ENCODE data around the gene RNU5B-1.

- no peak for TF ChIP-seq CTCF (IDR thresholded peaks at IDR 0.05; ENCODE audit: insufficient read depth, low read length, poor library complexity, severe bottlenecking)
- TF ChIP-seq EZH2phosphoT487 (conservative IDR thresholded peaks at IDR 0.05; ENCODE audit: low read length) = no peak
Measured at GRCh38 chr15:65266469-65266868, 38.0 kb upstream of the RNU5B-1 start.

Data from SU-DHL-6 (cell line).